Omental fat pad (tissue), 4 donors: ENCODE results near the gene ARL4D. TPM values are rescaled to one million over a fixed set of nuclear protein-coding genes. Genes with fewer than 3 reads are reported as not detected.
A peak's percentile ranks its signal among the peaks of the same experiment; 100 is the strongest.

Experiments
- ATAC-seq: fragments of 150-250 bp; one replicate; pipeline ENCODE4 v1.9.1; 2016; ENCODE audit warnings: mild to moderate bottlenecking, moderate library complexity; ENCODE audit not compliant: low FRiP score
- DNase-seq: peaks from one replicate; pipeline ENCODE4 v3.0.0-alpha.2; 2019; ENCODE audit warnings: low spot score
- CTCF ChIP-seq, 3 donors: fragments of 450-650 bp; IDR thresholded peaks; one replicate each; pipeline ENCODE4 v1.5.1; 2016 to 2017; ENCODE audit warnings: antibody characterized with exemption in 3 of 3, mild to moderate bottlenecking in 3 of 3, moderate library complexity in 2 of 3
- total RNA-seq, 4 donors: library from RNA; depleted of rRNA; stranded (reverse); fragments of >200 nt; gene quantifications; one replicate each; pipeline ENCODE4 v1.1.0, GENCODE V29; 2016

Gene ARL4D
- total RNA-seq, 4 donors from 2014 or later: 11.8 to 42.8 (median 27.1) TPM

- no peak for DNase-seq
- TF ChIP-seq CTCF (IDR thresholded peaks at IDR 0.05): no peak
- no peak for ATAC-seq
These were observed 32.3 kb downstream of the ARL4D start for GRCh38 chr17:43430936-43431713.

- ATAC-seq (peak; percentile 67), DNase-seq (no peak)
- no peak for TF ChIP-seq CTCF (IDR thresholded peaks at IDR 0.05)
These were observed 33.1 kb downstream of the ARL4D start for GRCh38 chr17:43431714-43432523.

GRCh38 chr17:43434902-43435319, 36.1 kb downstream of the ARL4D start:
- no peak for DNase-seq
- ATAC-seq: peak; percentile 22
- no peak for TF ChIP-seq CTCF (IDR thresholded peaks at IDR 0.05)

GRCh38 chr17:43437756-43438155, 39.0 kb downstream of the ARL4D start:
- ATAC-seq: no peak
- DNase-seq: no peak
- no peak for TF ChIP-seq CTCF (IDR thresholded peaks at IDR 0.05)

- DNase-seq (no peak), ATAC-seq (no peak)
- TF ChIP-seq CTCF (IDR thresholded peaks at IDR 0.05): no peak
These were observed 39.8 kb downstream of the ARL4D start for GRCh38 chr17:43438626-43439025.

- ATAC-seq: no peak
- no peak for TF ChIP-seq CTCF (IDR thresholded peaks at IDR 0.05)
- no peak for DNase-seq
These were observed 40.2 kb downstream of the ARL4D start for GRCh38 chr17:43439041-43439440.
